Activated T-helper 1 cell treated with Interleukin-2 at 50 U/mL for 16 hours (primary cell): ENCODE measurements around the gene CLSTN2.

ENCODE experiments used
- DNase-seq: peaks from one replicate; pipeline ENCODE4 v3.0.0-alpha.2; 2020; ENCODE audit warnings: low read depth

The CLSTN2 gene

DNA sequence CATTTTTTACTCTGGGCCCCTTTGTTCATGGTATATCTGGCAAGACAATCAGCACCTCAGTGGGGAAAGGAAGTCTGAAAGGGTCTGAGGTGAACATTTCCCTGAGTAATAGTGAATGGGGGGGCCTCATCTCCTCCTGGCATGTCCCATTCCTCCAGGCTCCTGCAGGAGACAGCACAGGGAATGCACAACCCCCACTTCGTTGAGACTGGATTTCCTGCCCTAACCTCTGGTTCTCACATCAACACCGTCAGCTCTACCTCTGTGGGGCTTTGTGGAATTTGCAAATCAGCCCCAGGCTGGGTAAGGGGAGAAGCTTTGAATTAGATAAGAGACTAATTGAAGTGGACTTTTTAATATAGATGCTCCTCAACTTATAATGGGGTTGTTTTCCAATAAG, 574.5 kb downstream of the CLSTN2 start:
- DNase-seq = no peak

DNA sequence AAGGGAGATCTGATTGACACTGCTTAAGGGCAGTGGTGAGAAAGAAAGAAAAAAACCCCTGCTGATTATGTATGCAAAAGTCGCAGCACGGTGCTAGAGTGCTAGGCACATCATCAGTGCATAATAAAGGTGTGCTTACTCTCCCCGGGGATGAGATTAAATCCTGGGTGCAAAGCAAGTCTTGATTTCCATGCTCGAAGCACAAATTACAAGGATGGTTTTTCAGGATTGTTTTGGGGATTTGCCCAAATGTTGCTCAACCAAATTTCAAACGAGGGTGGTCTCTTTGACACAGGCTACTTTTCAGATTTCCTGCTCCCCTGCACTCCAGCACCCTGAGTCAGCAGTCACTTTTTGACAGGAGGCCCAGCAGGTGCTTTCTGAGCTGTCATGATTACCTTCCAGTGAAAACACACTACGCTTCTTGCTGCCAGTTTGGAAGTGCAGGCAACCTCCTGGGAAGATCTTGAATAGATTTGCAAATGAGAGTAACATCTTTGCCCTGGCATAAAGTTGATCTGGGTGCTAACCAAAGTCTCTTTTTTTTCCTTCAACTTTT, 575.4 kb downstream of the CLSTN2 start:
- DNase-seq = no peak

DNA sequence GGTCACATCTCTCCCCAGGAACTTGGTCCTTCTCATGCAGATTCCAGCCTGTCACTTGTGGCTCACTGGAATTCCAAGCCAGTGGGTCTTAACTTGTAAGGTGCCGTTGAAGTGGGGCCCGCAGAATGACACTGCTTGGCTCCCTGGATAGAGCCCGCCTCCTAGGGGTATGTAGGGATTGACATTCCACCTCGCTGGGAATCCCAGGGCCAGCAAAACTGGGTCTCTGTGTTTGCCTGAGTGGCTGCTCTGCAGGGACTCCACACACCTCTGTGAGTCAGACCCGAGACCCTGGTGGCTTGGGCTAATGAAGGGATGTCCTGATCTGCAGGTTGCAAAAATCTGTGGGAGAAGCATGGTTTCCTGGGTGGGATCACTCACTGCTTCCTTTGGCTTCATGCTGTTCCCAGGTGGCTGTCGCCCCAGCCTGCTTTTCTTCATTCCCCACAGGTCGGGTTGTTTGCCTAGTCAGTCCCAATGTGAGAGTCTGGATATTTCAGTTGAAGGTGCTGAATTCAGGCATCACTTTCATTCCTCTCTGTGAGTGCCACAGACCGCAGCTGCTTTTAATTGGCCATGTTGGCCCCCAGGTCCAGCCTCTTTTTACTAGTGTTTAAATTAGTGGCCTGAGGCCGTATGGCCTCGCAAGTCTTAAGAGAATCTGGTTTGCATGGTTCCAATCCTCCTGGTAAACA, 586.9 kb downstream of the CLSTN2 start:
- DNase-seq = no peak

DNA sequence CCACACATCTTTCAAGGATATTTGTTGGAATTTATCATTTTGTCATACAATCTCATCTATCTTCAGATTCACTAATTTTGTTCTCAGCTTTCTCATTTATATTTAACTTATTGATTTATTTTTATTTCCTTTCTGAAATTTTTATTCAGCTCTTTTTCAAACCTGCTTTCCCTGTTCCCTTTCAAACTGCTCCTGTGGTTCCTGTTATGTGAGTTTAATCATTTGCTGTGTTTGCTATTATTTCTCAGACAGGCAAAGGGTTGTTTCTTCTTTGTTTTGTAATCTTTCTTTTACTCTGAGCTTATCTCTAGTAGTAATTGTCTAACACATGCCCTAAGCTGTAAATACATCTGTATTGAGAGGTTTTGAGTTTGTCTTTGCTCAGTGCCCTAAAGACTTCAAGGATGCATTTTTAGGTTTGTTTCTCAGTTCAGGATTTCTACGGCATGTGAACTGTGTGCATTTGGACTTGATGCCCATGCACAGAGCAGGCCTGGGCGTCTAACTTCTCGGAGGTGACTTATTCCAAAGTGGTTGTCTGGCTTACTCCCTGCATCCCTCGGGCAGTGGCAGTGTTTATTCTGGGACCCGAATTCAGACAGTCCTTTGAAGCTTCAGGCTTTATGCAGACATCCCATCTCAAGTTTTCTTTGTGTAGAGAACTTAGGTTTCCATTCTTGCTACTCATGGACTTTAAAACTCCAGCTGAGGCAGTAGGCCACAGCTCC, 587.8 kb downstream of the CLSTN2 start:
- DNase-seq = no peak

DNA sequence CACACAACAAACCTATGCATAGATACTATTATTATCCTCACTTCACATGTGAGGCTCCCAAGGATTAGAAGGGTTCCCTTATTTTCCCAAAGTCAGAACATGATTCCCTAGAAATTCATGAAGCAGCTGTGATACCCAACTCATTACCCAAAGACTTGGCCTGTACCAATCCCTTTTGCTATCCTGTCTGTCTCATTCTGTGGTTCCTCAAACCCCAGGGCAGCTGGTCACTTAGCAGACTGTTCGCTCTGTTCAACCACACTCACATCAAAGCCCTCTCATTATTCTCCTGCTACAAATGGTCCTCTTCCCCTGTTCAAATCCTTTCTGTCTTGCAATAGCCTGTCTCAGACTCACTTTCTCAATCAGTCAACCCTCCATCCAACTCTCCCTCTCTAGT, 588.6 kb downstream of the CLSTN2 start:
- no peak for DNase-seq

DNA sequence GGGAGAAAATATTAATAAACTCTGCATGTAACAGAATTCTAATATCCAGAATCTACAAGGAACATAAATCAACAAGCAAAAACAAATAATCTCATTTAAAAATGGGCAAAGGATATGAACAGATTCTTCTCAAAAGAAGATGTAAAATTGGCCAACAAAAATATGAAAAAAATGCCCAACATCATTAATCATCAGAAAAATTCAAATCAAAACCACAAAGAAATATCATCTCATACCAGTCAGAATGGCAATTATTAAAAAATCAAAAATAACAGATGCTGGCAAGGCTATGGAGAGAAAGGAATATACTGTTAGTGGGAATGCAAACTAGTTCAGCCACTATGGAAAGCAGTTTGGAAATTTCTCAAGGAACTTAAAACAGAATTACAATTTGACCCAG, 592.2 kb downstream of the CLSTN2 start:
- no peak for DNase-seq

DNA sequence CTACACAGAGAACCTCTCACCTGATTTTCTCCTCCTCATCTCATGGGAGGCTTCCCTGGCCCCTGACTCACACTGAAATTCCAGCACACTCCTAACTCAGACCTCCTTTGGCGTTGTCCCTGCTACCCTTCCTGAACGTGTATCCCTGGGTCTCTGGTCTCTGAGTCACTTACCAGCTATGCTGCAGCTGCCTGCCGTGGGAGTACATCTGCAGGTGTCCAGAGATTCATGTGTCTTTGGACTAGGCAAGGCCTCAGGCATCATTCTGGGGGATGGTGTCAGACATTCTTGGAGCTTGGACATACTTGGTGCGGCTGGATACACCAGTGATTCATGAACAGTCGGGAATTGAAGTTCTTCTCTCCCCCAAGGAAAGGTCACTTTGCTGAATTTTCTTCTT, 594.1 kb downstream of the CLSTN2 start:
- DNase-seq = no peak

DNA sequence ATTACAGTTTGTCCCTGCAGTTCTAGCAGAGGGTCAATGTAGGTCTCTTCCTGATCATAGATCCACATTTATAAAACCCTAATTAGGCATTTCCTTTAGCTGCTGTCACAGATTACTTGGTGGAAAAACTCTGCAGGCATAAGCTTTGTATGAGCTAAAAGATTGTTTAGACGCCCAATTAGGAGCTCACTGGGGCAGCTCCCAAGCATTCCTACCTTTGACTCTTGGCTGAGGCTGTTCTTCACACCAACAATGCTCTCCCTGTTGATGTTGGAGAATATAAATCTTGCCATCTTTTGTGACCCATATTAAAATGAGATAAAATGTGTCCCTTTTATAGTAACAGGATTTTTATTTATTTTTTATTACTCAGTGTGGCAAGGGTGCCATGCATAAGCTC, 594.6 kb downstream of the CLSTN2 start:
- DNase-seq = no peak

DNA sequence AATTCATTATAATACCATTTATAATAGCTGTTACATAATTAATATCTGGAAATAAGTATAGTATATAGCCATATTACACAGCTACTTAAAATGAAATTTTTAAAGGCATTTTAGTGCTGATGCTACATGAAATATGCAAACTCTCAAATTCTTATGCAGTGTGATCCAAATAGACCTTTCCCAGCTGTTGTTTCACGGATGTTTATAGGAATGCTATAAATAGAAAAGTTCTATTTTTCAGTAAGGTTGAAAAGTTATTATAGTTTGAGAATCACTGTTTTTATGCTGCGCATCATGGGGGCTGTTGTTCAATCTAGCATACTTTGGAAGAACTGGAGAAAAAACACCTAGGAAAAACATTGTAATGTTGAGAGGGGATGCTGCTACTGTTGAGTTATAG, 595.1 kb downstream of the CLSTN2 start:
- DNase-seq = no peak

DNA sequence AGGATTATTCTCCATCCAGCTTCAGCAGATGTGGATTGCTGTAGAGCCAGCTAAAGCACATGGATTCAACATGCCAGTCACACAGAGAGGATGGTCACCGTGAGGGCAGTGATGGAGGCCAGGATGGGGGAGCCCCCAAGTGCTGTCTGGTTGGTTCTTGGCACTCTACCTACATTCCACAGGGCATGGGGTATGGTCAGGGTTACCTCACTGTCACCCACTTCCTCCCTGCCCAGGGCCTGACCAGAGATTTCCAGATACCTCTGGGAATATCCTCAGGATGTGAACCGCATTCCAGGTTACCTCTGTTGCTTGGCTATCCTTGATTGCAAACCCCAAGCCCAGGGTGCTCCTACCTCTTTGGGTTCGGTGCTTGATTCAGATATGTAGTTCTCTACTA, 595.6 kb downstream of the CLSTN2 start:
- no peak for DNase-seq

DNA sequence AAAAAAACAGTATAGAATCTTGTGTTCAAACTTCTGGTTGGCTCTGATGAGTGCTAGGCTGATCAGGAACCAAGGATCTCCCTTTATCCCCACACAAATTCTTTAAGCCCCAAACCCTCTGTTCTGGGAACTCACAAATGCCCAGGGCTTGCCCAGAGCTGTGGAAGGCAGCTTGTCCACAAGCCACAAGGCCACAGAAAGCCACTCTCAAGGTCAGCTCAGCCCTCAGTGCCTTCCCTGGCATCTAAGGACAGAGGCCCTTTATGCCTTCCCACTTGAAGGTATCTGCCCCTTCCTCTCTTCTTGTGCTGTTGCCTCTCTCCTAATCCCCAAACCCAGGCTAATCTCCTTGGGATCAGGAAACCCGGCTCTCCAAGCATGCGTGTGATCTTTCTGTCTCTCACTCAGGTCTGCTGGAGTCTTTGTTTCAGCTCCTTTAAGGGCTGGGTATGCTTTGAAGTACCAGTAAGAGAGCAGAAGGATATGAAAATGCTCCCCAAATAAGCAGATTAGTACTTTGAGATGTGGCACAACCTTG, 597.9 kb downstream of the CLSTN2 start:
- no peak for DNase-seq

DNA sequence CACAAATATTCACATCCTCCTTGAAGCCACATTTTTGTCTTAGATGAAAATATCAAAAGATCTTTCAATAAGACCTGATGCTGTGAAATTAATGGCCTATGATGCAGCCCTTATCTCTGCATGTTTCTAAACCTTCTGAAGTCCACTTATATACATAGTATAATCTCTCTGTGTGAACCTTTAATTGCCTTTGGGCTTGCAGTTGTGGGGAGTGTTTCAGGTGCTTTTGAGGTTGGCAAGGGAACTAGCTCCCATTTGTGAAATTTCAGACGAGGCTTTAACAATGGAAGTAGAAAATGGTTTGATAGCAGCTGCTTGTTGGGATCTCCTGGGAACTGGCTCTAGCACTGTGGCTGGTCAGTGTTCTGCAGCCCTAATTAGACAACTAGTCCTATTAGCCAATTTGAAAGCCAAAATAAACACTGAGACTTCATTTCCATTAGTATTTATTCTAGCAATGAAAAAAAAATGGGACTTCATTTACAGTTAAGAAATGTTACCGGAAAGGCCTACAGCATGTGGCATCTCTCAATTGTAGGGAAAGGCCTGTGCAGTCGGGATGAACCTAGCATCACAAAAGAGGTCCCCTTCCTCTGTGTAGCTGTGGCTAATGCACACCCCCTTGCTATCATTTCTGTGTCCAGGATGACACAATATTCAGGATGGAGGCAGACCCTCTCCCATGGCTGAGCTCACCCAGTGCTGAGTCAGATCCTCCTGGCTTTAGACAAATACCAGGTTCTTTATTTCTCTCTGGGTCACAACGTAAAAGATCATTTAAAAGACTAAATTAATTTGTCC, 602.1 kb downstream of the CLSTN2 start:
- no peak for DNase-seq

DNA sequence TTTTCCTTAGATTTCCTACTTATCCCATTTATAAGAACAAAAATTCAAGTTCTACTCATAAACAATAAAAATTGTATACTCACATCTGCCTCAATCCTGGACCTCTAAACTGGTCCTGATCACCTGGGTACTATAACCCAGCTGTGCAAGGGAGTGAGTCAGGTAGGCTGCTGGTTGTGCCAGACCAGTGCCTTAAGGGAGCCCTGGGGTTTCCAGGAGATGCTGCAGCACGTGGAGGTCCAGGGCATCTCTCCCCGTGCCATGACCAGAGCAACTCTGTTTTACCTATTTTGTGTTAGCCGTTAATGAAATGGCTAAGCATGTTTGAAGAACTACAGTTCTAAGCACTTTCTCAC, 602.7 kb downstream of the CLSTN2 start:
- DNase-seq = no peak

DNA sequence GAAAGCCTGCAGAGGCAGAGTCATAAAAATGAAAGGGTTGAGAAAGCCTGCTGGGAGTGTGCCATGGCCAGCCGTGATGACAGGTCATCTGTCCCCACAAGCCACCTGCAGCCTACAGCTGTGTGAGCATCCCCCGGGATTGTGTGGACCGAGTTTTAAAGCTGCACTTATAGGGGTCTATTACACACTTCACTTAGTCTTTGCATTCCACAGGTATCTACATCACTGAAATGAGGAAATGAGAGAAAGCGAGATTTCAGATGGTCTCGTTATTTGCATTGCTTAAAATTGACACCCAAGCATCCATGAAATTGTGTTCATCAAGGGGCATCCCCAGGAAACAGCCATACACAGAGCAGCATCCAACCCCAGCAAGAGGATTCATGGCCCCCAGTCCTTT, 605.3 kb downstream of the CLSTN2 start:
- DNase-seq = no peak

DNA sequence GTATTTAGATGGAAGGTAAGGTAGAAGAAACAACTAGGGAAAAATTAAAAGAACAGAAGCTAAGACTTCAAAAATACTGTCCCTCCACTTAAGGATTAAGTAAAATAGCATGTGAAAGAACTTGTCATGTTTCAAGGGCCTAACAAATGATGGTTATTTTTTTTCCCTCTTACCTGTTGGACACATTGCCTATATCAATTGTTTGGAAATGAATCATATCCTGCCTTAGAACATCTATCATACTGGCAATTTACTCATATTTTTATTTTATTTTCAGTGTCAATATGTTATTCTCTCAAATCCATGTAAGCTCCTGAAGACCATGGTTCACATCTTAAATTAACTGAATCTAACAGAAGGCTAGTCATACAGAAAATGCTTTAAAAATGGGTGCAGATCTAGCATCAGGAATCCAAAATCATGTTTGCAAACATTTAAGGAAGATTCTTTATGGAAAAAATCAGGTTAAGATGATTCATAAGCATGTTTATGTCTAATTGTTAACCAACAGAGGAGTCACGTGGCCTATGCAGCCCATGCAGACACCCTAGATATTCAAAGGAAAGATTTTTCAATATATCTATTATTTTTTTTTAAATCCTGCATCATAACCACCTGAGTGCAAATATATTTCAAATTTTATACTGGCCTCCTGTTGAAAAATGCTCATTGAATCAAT, 607.1 kb downstream of the CLSTN2 start:
- DNase-seq = no peak

DNA sequence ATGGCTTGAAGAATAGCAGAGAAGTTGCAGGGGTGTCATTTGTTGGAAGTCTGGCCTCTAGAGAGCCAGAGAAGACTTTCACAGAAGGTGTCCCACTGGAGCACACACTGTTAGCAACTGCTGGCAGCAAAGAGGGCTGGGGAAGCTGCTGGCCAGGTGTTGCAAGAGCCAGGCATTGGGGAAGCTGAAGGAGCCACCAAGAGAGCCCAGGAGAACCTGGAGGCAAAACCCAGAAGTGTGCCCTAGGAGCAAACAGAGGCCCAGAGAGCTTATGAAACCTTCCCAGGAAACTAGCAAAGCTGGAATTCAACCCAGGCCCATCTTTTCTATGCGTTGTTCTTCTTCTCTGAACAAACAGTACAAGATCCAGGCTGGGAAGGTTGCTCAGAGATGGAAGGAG, 610.2 kb downstream of the CLSTN2 start:
- DNase-seq = no peak

DNA sequence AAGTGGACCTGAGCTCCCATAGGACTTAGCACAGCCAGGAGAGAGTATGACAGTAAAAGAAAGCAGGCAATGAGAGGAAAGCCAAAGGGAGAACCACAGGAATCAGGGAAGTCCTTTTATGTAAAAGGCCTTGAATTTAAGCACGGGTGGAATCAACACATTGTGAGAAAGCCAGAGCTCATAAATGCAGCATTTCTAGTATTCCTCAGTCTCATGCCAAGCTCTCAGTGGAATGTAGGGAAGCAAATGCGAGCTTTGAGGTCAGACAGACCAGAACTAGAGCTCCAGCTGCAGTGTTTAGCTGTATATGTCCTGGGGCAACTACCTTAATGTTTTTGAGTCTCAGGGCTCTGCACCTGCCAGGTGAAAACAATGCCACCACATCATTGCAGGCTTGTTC, 610.8 kb downstream of the CLSTN2 start:
- no peak for DNase-seq

DNA sequence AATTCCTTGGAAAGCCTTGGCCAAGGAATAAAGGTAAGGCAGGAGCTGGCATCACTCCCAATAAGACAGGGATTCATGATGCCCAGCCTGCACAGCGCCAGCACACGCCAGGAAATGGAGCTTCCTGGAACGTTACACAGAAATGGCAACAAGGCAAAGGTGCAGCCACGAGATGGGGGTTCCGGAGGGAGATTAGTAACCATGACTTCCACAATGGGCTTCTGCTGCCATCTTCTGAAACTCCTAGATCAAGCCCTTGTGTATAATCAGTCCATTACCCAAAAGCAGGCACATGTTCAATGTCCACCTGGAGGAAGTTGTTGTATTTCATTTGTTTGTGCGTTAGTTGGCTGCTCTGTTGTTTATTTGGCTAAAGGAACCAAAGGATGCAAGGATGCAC, 611.7 kb downstream of the CLSTN2 start:
- DNase-seq = no peak

DNA sequence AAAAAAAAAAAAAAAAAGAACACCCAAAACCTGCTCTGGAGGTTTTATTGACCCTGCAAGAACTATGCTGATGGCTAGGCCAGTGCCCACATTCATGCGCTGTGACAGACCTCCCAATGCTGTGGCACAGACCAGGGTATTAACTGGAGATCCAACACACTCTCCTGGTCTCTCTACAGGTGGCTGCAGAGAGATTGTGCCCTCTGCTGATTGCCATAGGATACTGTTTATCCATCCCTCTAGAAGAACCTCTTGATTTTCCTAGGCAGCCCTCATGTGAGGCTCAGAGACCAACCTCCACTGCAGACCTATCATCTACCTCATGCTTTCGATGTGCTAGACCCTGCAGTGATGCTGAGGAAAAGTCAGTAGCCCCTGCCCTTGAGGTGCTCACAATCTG, 617.4 kb downstream of the CLSTN2 start:
- no peak for DNase-seq

DNA sequence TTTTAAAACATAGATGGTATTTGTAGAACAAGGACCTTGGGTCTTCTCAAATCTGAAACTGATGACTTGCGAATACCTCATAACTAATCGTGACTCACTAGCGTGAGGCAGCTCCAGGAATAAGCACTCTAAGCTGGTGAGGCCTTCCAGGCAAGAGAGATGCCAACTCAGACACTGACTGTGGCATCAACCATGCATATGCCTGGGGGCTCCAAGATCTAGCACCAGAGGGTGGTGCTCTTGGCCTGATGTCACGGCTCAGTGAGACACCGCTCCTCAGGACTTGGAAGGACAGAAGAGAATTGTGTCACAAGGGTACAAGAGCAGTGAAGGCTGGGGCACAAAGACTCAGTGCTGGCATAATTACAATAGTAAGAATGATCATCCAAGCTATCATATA, 617.9 kb downstream of the CLSTN2 start:
- no peak for DNase-seq

DNA sequence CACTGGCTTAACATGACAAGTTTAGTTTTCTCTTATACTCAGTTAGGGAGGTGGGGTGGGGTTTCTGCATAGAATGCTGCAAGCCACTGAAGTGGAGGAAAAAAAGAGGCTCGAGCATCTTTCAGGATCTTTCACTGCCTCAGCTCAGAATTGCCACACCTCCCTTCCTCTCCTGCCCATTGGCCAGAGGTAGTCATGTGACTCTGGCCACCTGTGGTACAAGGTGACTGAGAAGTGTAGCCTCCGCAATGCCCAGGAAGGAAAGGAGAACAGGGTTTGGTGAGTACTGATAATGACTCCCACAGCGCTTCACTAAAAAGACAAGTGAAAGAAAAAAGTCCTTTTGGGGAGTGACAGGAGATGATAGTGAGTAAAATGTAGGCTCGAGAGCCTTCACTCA, 618.6 kb downstream of the CLSTN2 start:
- DNase-seq = no peak

DNA sequence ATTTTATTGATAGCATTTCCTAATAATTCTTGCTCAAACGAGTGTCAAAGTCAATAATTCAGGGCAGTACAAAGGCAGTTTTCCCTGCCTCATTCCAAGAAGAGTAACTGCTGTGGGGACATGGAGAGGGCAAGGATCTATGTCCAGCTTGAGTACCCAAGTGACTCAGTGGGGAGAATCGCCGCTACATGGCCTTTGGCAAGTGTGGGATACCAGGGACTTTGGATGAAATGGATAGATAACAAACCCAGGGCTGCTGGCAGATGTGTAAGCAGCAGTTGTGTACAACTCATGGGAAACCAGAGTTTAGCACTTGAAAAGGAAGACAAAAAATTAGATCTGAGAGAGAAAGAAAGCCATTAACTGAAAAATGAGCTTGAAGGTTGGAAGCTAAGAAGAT, 620.7 kb downstream of the CLSTN2 start:
- DNase-seq = no peak
